MV-4-11 (cell line): ENCODE data around the gene MAST1.
"Not testable (repeated sequence)": the region's sequence is repeated elsewhere in the genome, so short reads cannot be mapped to it uniquely, and the experiment has no call there.

Experiments
- DNase-seq: peaks from one replicate; lab custom pipeline; 2025; lab: John Stamatoyannopoulos, UW

MAST1 gene

GRCh38 chr19:12800923-12801465, 37.3 kb upstream of the MAST1 start:
- DNase-seq = no peak

GRCh38 chr19:12801466-12802266, 36.6 kb upstream of the MAST1 start, which contains the start of the genes PRDX2 and THSD8:
Gene PRDX2, minus strand, starts transcription at chr19:12801800. Its CDS starts 539 bp downstream, at chr19:12801261.
Gene THSD8, plus strand, starts transcription at chr19:12802069. Its CDS starts 3 bp downstream, at chr19:12802072.
- peak; percentile 75 for DNase-seq

- DNase-seq = no peak
Measured at GRCh38 chr19:12802267-12803106, 35.8 kb upstream of the MAST1 start.

GRCh38 chr19:12804051-12804450, 34.3 kb upstream of the MAST1 start:
- DNase-seq = no peak

- peak; percentile 90 for DNase-seq
Measured at GRCh38 chr19:12806242-12807081, 31.9 kb upstream of the MAST1 start, which contains the start of gene RNASEH2A. Gene RNASEH2A, plus strand, starts transcription at chr19:12806584. Its CDS starts 90 bp downstream, at chr19:12806674.

- no peak for DNase-seq
Measured at GRCh38 chr19:12815088-12815487, 23.2 kb upstream of the MAST1 start.

- not testable (repeated sequence) for DNase-seq
Measured at GRCh38 chr19:12817188-12817587, 21.1 kb upstream of the MAST1 start.

GRCh38 chr19:12817810-12818209, 20.5 kb upstream of the MAST1 start:
- DNase-seq = not testable (repeated sequence)

- DNase-seq = no peak
Measured at GRCh38 chr19:12821761-12822160, 16.6 kb upstream of the MAST1 start.

- DNase-seq = peak; percentile 61
Measured at GRCh38 chr19:12825254-12826131, 12.8 kb upstream of the MAST1 start.

- no peak for DNase-seq
Measured at GRCh38 chr19:12828494-12828893, 9.8 kb upstream of the MAST1 start.

GRCh38 chr19:12833418-12833737, 4.9 kb upstream of the MAST1 start:
- no peak for DNase-seq

- no peak for DNase-seq
Measured at GRCh38 chr19:12833738-12834565, 4.4 kb upstream of the MAST1 start.

- no peak for DNase-seq
Measured at GRCh38 chr19:12834566-12834943, 3.8 kb upstream of the MAST1 start, which contains the start of gene RTBDN. Gene RTBDN, minus strand, starts transcription at chr19:12834579. Its CDS starts 4,600 bp downstream, at chr19:12829979.

- DNase-seq = no peak
Measured at GRCh38 chr19:12834976-12835757, 3.1 kb upstream of the MAST1 start.

- no peak for DNase-seq
Measured at GRCh38 chr19:12836529-12836863, 1.8 kb upstream of the MAST1 start.

GRCh38 chr19:12837225-12837624, 1.1 kb upstream of the MAST1 start:
- DNase-seq = no peak

GRCh38 chr19:12838886-12839756, 806 bp downstream of the MAST1 start:
- no peak for DNase-seq
